ENCODE data around the gene FOXM1. TPM values are rescaled to one million over a fixed set of nuclear protein-coding genes. Genes with fewer than 3 reads are reported as not detected.

Gene FOXM1
- total RNA-seq, 3 donors from 2014 or later, result under 0.01 to 2.4 (median 0.44) TPM

GRCh38 chr12:2858944-2859421 is 18.0 kb downstream of the FOXM1 start:
- H3K36me3 ChIP-seq, result no peaks in the 10 kb centered on the region
- H3K27ac ChIP-seq, result peak overlapping the region in 1 of 2 donors; percentile 43
- H3K9me3 ChIP-seq, result no peaks in the 10 kb centered on the region
- TF ChIP-seq CTCF (IDR thresholded peaks at IDR 0.05) (no peak), POLR2AphosphoS5 (IDR thresholded peaks at IDR 0.05) (no peak), POLR2A (IDR thresholded peaks at IDR 0.05) (no peak)
- no peaks in the 10 kb centered on the region for H3K27me3 ChIP-seq
- H3K4me3 ChIP-seq, result no peak overlapping the region
- DNase-seq (ENCODE audit: low spot score in 2 of 2), result no peak
- no peaks in the 10 kb centered on the region for H3K4me1 ChIP-seq
- intact Hi-C loops (cut with DNase I; ENCODE audit: low total_unique reads), result loop anchor here (10.0 kb wide), 1 partner anchor 626 kb away; no protein-coding TSS in a partner anchor

GRCh38 chr12:2858334-2858733 is 18.6 kb downstream of the FOXM1 start:
- Histone ChIP-seq H3K27ac (no peak overlapping the region), H3K4me3 (no peak overlapping the region), H3K27me3 (no peaks in the 10 kb centered on the region), H3K4me1 (no peaks in the 10 kb centered on the region), H3K9me3 (no peaks in the 10 kb centered on the region), H3K36me3 (no peaks in the 10 kb centered on the region)
- no peak for DNase-seq (ENCODE audit: low spot score in 2 of 2)
- intact Hi-C loops (cut with DNase I; ENCODE audit: low total_unique reads), result loop anchor here (10.0 kb wide), 1 partner anchor 626 kb away; no protein-coding TSS in a partner anchor
- TF ChIP-seq POLR2A (IDR thresholded peaks at IDR 0.05) (no peak), CTCF (IDR thresholded peaks at IDR 0.05) (no peak), POLR2AphosphoS5 (IDR thresholded peaks at IDR 0.05) (no peak)

- H3K9me3 ChIP-seq, result no peaks in the 10 kb centered on the region
- no peak overlapping the region for H3K27ac ChIP-seq
- H3K4me1 ChIP-seq, result no peaks in the 10 kb centered on the region
- no peaks in the 10 kb centered on the region for H3K27me3 ChIP-seq
- H3K4me3 ChIP-seq, result no peak overlapping the region
- H3K36me3 ChIP-seq, result no peaks in the 10 kb centered on the region
- DNase-seq (ENCODE audit: low spot score in 2 of 2), result no peak
- TF ChIP-seq POLR2A (IDR thresholded peaks at IDR 0.05), result no peak
- TF ChIP-seq POLR2AphosphoS5 (IDR thresholded peaks at IDR 0.05), result no peak
- TF ChIP-seq CTCF (IDR thresholded peaks at IDR 0.05), result no peak
- intact Hi-C loops (cut with DNase I; ENCODE audit: low total_unique reads), result loop anchor here (10.0 kb wide), 1 partner anchor 627 kb away; no protein-coding TSS in a partner anchor
Observed at GRCh38 chr12:2857576-2857975, 19.4 kb downstream of the FOXM1 start.

GRCh38 chr12:2857021-2857431 is 19.9 kb downstream of the FOXM1 start, which contains the start of gene TEX52:
Gene TEX52, minus strand, starts transcription at chr12:2857039. Its CDS starts 13 bp downstream, at chr12:2857026.
- Histone ChIP-seq H3K36me3 (no peaks in the 10 kb centered on the region), H3K4me3 (no peak within 1 kb of the TSS), H3K27ac (no peak within 1 kb of the TSS), H3K9me3 (no peaks in the 10 kb centered on the region), H3K4me1 (no peaks in the 10 kb centered on the region), H3K27me3 (no peaks in the 10 kb centered on the region)
- no peak for DNase-seq (ENCODE audit: low spot score in 2 of 2)
- intact Hi-C loops (cut with DNase I; ENCODE audit: low total_unique reads), result loop anchor here (10.0 kb wide), 1 partner anchor 628 kb away; no protein-coding TSS in a partner anchor
- TF ChIP-seq CTCF (IDR thresholded peaks at IDR 0.05), result no peak
- TF ChIP-seq POLR2AphosphoS5 (IDR thresholded peaks at IDR 0.05), result no peak
- no peak for TF ChIP-seq POLR2A (IDR thresholded peaks at IDR 0.05)

GRCh38 chr12:2856051-2856450 is 20.9 kb downstream of the FOXM1 start:
- H3K36me3 ChIP-seq, result no peaks in the 10 kb centered on the region
- TF ChIP-seq POLR2A (IDR thresholded peaks at IDR 0.05) (no peak), POLR2AphosphoS5 (IDR thresholded peaks at IDR 0.05) (no peak), CTCF (IDR thresholded peaks at IDR 0.05) (no peak)
- H3K4me1 ChIP-seq, result no peaks in the 10 kb centered on the region
- no peak overlapping the region for H3K27ac ChIP-seq
- no peaks in the 10 kb centered on the region for H3K9me3 ChIP-seq
- no peaks in the 10 kb centered on the region for H3K27me3 ChIP-seq
- no peak overlapping the region for H3K4me3 ChIP-seq
- no peak for DNase-seq (ENCODE audit: low spot score in 2 of 2)
- intact Hi-C loops (cut with DNase I; ENCODE audit: low total_unique reads), result loop anchor here (10.0 kb wide), 1 partner anchor 629 kb away; no protein-coding TSS in a partner anchor
